Peyer's patch (tissue), 4 donors: ENCODE results near the gene PCBD1.

Experiments used
- POLR2A ChIP-seq, 2 donors: fragments of 450-650 bp; IDR thresholded peaks; one replicate each; pipeline ENCODE4 v1.5.1; 2017; ENCODE audit warnings: antibody characterized with exemption in 2 of 2, mild to moderate bottlenecking in 2 of 2, moderate library complexity in 2 of 2
- TF ChIP-seq, protein P1 (sequence below), 6 experiments: fragments of 450-650 bp in 4 of 6; fragments of 200-600 bp in 2 of 6; sonication (generic) in 1 of 6; IDR thresholded peaks; one replicate each; pipeline ENCODE4 v1.5.1; 2017 to 2019; ENCODE audit warnings: antibody characterized with exemption in 6 of 6, mild to moderate bottlenecking in 3 of 6, moderate library complexity in 1 of 6

GRCh38 chr10:70917635-70918034, 29.3 kb upstream of the PCBD1 start:
- TF ChIP-seq, protein P1, sequence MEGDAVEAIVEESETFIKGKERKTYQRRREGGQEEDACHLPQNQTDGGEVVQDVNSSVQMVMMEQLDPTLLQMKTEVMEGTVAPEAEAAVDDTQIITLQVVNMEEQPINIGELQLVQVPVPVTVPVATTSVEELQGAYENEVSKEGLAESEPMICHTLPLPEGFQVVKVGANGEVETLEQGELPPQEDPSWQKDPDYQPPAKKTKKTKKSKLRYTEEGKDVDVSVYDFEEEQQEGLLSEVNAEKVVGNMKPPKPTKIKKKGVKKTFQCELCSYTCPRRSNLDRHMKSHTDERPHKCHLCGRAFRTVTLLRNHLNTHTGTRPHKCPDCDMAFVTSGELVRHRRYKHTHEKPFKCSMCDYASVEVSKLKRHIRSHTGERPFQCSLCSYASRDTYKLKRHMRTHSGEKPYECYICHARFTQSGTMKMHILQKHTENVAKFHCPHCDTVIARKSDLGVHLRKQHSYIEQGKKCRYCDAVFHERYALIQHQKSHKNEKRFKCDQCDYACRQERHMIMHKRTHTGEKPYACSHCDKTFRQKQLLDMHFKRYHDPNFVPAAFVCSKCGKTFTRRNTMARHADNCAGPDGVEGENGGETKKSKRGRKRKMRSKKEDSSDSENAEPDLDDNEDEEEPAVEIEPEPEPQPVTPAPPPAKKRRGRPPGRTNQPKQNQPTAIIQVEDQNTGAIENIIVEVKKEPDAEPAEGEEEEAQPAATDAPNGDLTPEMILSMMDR (IDR thresholded peaks at IDR 0.05) = no peak
- TF ChIP-seq POLR2A (IDR thresholded peaks at IDR 0.05) = no peak
